Measurements from ENCODE around the gene TIMM22.

DNA sequence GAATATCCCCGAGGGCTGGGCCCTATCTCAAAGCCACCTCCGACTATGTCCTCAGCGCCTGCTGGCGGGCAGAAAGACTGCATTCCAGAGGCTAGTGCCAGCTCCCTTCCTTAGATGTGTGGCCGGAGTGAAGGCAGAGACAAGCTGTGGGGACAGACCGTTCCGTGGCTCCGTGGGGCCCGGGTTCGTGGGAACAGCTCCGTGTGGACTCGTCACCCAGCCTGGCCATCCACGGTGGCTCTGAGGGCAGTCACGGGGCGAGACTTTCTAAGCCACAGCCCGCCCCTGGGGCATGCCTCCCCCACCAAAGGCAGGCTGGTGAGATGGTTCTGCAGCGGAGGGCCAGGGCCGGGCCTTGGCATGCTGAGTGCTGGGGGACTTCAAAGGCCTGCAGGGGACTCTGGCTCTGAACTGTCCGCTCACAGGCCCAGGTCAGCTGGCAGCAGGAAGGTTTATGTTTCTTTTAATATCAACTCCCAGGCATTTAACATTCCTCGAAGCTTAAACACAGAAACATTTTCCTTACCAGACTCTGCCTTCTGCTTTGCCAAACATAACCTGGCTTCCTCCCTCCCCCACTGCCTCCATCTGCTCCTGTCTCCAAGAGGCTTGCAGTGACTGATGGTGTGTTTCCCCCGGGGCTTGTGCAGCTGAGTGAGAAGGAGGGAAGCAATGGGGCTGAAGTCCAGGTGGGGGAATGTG is 50.4 kb downstream of the TIMM22 start:
- TF ChIP-seq POLR2A (IDR thresholded peaks at IDR 0.05) (no peak), CTCF (IDR thresholded peaks at IDR 0.05 in 8 of 11, conservative IDR thresholded peaks at IDR 0.05 in 3 of 11) (no peak)
